ENCODE results near the gene MRPL33. TPM values are rescaled to one million over a fixed set of nuclear protein-coding genes. Genes with fewer than 3 reads are reported as not detected.

The MRPL33 gene
- total RNA-seq, 1 experiment from 2014 or later, result 66.8 TPM

GRCh38 chr2:27815860-27816438 lies 44.4 kb downstream of the MRPL33 start:
- no peaks in the 10 kb centered on the region for H3K79me2 ChIP-seq (ENCODE audit: insufficient read depth, low read length)
- no peaks in the 10 kb centered on the region for H3K23me2 ChIP-seq (ENCODE audit: insufficient read length, low read depth, low read length, poor library complexity, severe bottlenecking)
- H3K79me1 ChIP-seq (ENCODE audit: insufficient read depth, low read depth, low read length, poor library complexity, severe bottlenecking), result no peaks in the 10 kb centered on the region
- H2AFZ ChIP-seq (ENCODE audit: low read length), result no peak overlapping the region
- H4K8ac ChIP-seq (replicated peaks; ENCODE audit: insufficient read length, low read depth, low read length), result no peak overlapping the region
- H3K9me3 ChIP-seq (ENCODE audit: control insufficient read depth, low read depth, low read length), result no peaks in the 10 kb centered on the region
- no peak overlapping the region for H3K9ac ChIP-seq (ENCODE audit: extremely low read depth, insufficient read length, low read length)
- H2BK5ac ChIP-seq (ENCODE audit: insufficient read length, low read length), result no peak overlapping the region
- H4K91ac ChIP-seq (ENCODE audit: insufficient read length, low read depth, low read length), result no peak overlapping the region
- no peak overlapping the region for H3K18ac ChIP-seq (ENCODE audit: insufficient read length, low read depth, low read length)
- no peak overlapping the region for H3T11ph ChIP-seq (ENCODE audit: low read length)
- no peak overlapping the region for H2AK5ac ChIP-seq (ENCODE audit: insufficient read length, low read length)
- H2BK15ac ChIP-seq (ENCODE audit: low read depth, low read length), result no peak overlapping the region
- H3K14ac ChIP-seq (ENCODE audit: insufficient read depth, low read length), result no peak overlapping the region
- H2BK20ac ChIP-seq (ENCODE audit: low read depth, low read length, poor library complexity, severe bottlenecking), result no peak overlapping the region
- no peak overlapping the region for H3K4me3 Mint-ChIP-seq
- DNase-seq, result no peak
- TF ChIP-seq, protein P1, sequence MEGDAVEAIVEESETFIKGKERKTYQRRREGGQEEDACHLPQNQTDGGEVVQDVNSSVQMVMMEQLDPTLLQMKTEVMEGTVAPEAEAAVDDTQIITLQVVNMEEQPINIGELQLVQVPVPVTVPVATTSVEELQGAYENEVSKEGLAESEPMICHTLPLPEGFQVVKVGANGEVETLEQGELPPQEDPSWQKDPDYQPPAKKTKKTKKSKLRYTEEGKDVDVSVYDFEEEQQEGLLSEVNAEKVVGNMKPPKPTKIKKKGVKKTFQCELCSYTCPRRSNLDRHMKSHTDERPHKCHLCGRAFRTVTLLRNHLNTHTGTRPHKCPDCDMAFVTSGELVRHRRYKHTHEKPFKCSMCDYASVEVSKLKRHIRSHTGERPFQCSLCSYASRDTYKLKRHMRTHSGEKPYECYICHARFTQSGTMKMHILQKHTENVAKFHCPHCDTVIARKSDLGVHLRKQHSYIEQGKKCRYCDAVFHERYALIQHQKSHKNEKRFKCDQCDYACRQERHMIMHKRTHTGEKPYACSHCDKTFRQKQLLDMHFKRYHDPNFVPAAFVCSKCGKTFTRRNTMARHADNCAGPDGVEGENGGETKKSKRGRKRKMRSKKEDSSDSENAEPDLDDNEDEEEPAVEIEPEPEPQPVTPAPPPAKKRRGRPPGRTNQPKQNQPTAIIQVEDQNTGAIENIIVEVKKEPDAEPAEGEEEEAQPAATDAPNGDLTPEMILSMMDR (conservative IDR thresholded peaks at IDR 0.05), result no peak
- H3K9me3 Mint-ChIP-seq, result no peaks in the 10 kb centered on the region; a peak in 2 of 5 replicates
- no peak overlapping the region for H2BK12ac ChIP-seq (ENCODE audit: insufficient read length, low read depth, low read length)
- H3K4ac ChIP-seq (ENCODE audit: low read depth, low read length), result no peak overlapping the region
- no peak overlapping the region for H3K56ac ChIP-seq (ENCODE audit: insufficient read length, low read depth, low read length)
- no peak overlapping the region for H2BK120ac ChIP-seq (ENCODE audit: low read depth, low read length, poor library complexity, severe bottlenecking)
- H3K27ac Mint-ChIP-seq, result no peak overlapping the region
- H3K4me1 ChIP-seq (ENCODE audit: insufficient read depth, low read length), result no peaks in the 10 kb centered on the region
- no peaks in the 10 kb centered on the region for H4K20me1 ChIP-seq (ENCODE audit: control insufficient read depth, insufficient read depth, insufficient read length)
- H3K4me1 Mint-ChIP-seq, result no peaks in the 10 kb centered on the region
- H3K4me2 ChIP-seq (ENCODE audit: insufficient read depth, insufficient read length, low read length), result no peak overlapping the region
- peaks cover 2% of the 10 kb centered on the region for H3K27me3 Mint-ChIP-seq (ENCODE audit: low read depth)
- no peaks in the 10 kb centered on the region for H3K36me3 Mint-ChIP-seq (ENCODE audit: insufficient read depth in 1 of 3, low read depth in 3 of 3)
- H3K23ac ChIP-seq (ENCODE audit: insufficient read length, low read depth, low read length), result no peak overlapping the region
- no peak overlapping the region for H4K5ac ChIP-seq (ENCODE audit: insufficient read length, low read depth, low read length)
- H3K27ac ChIP-seq (ENCODE audit: insufficient read length, low read depth, low read length), result no peak overlapping the region
- WGBS (ENCODE audit: extremely low coverage, insufficient read length, low lambda C conversion rate), result no CpG with 5 or more reads among the region's 4 CpGs
- no peaks in the 10 kb centered on the region for H3K27me3 ChIP-seq (ENCODE audit: insufficient read depth, low read length)

Measured in H9 (cell line).